Neuron (in vitro differentiated cells): ENCODE results near the gene AGA.
A peak's percentile ranks its signal among the peaks of the same experiment; 100 is the strongest.

Experiments used
- H2AFZ ChIP-seq: one replicate; pipeline ENCODE4 v1.6.1; 2013; ENCODE audit warnings: low read depth, mild to moderate bottlenecking, inconsistent platforms, low read length, moderate library complexity
- H3K27me3 ChIP-seq: one replicate; pipeline ENCODE4 v1.6.1; 2013; ENCODE audit warnings: low read length; ENCODE audit not compliant: insufficient read depth
- H3K36me3 ChIP-seq: one replicate; pipeline ENCODE4 v1.6.1; 2013; ENCODE audit warnings: low read length; ENCODE audit not compliant: insufficient read depth
- H3K4me1 ChIP-seq: one replicate; pipeline ENCODE4 v1.6.1; 2013; ENCODE audit warnings: low read length; ENCODE audit not compliant: insufficient read depth
- H3K4me3 ChIP-seq: 2 replicates; pipeline ENCODE4 v1.5.1; 2013; ENCODE audit warnings: mild to moderate bottlenecking, low read length, moderate library complexity
- H3K9me3 ChIP-seq: one replicate; pipeline ENCODE4 v1.6.1; 2013; ENCODE audit warnings: low read length

The AGA gene

GRCh38 chr4:177441803-177442622 is at the start of gene AGA:
TSS of gene AGA (minus strand) at chr4:177442437. CDS start at chr4:177442375, 62 bp downstream.
- H3K4me1 ChIP-seq, result peaks cover 11% of the 10 kb centered on the region
- H3K9me3 ChIP-seq, result no peaks in the 10 kb centered on the region
- H3K4me3 ChIP-seq, result peak within 1 kb of the TSS; percentile 89
- H3K27me3 ChIP-seq, result no peaks in the 10 kb centered on the region
- no peaks in the 10 kb centered on the region for H3K36me3 ChIP-seq
- H2AFZ ChIP-seq, result peak within 1 kb of the TSS; percentile 84

- Histone ChIP-seq H3K36me3 (no peaks in the 10 kb centered on the region), H3K4me3 (no peak overlapping the region), H2AFZ (no peak overlapping the region), H3K27me3 (no peaks in the 10 kb centered on the region), H3K4me1 (no peaks in the 10 kb centered on the region), H3K9me3 (no peaks in the 10 kb centered on the region)
These were observed 49.8 kb upstream of the AGA start for GRCh38 chr4:177492022-177492421.

- Histone ChIP-seq H2AFZ (no peak overlapping the region), H3K4me3 (no peak overlapping the region)
These were observed 48.5 kb upstream of the AGA start for GRCh38 chr4:177490769-177491168.

GRCh38 chr4:177489471-177490246 is 47.4 kb upstream of the AGA start:
- no peak overlapping the region for H3K4me3 ChIP-seq
- no peaks in the 10 kb centered on the region for H3K4me1 ChIP-seq
- no peaks in the 10 kb centered on the region for H3K36me3 ChIP-seq
- H3K27me3 ChIP-seq, result no peaks in the 10 kb centered on the region
- H3K9me3 ChIP-seq, result no peaks in the 10 kb centered on the region
- H2AFZ ChIP-seq, result no peak overlapping the region

More at GRCh38 chr4:177490769-177491168, 48.5 kb upstream of the AGA start:
- H3K36me3 ChIP-seq, result no peaks in the 10 kb centered on the region
- no peaks in the 10 kb centered on the region for H3K27me3 ChIP-seq
- H3K9me3 ChIP-seq, result no peaks in the 10 kb centered on the region
- H3K4me1 ChIP-seq, result no peaks in the 10 kb centered on the region

- H3K4me3 ChIP-seq, result no peak overlapping the region
- H3K27me3 ChIP-seq, result no peaks in the 10 kb centered on the region
- H2AFZ ChIP-seq, result no peak overlapping the region
- no peaks in the 10 kb centered on the region for H3K36me3 ChIP-seq
- peaks cover 2% of the 10 kb centered on the region for H3K4me1 ChIP-seq
- H3K9me3 ChIP-seq, result no peaks in the 10 kb centered on the region
These were observed 45.7 kb upstream of the AGA start for GRCh38 chr4:177487977-177488376.

- Histone ChIP-seq H3K4me1 (peaks cover 2% of the 10 kb centered on the region), H2AFZ (no peak overlapping the region), H3K27me3 (no peaks in the 10 kb centered on the region), H3K4me3 (no peak overlapping the region), H3K9me3 (no peaks in the 10 kb centered on the region), H3K36me3 (no peaks in the 10 kb centered on the region)
These were observed 43.3 kb upstream of the AGA start for GRCh38 chr4:177485528-177485927.

- Histone ChIP-seq H3K27me3 (no peaks in the 10 kb centered on the region), H2AFZ (no peak overlapping the region), H3K4me3 (no peak overlapping the region)
These were observed 42.4 kb upstream of the AGA start for GRCh38 chr4:177484613-177485021.

GRCh38 chr4:177483760-177484159 is 41.5 kb upstream of the AGA start:
- peaks cover 2% of the 10 kb centered on the region for H3K4me1 ChIP-seq
- no peaks in the 10 kb centered on the region for H3K9me3 ChIP-seq
- H3K36me3 ChIP-seq, result no peaks in the 10 kb centered on the region
- no peaks in the 10 kb centered on the region for H3K27me3 ChIP-seq
- peak overlapping the region; percentile 65 for H2AFZ ChIP-seq
- no peak overlapping the region for H3K4me3 ChIP-seq

More at GRCh38 chr4:177484613-177485021, 42.4 kb upstream of the AGA start:
- Histone ChIP-seq H3K36me3 (no peaks in the 10 kb centered on the region), H3K4me1 (peaks cover 2% of the 10 kb centered on the region), H3K9me3 (no peaks in the 10 kb centered on the region)

GRCh38 chr4:177483271-177483670 is 41.0 kb upstream of the AGA start:
- Histone ChIP-seq H2AFZ (peak overlapping the region; percentile 65), H3K9me3 (no peaks in the 10 kb centered on the region), H3K36me3 (no peaks in the 10 kb centered on the region), H3K27me3 (no peaks in the 10 kb centered on the region), H3K4me3 (no peak overlapping the region), H3K4me1 (peaks cover 2% of the 10 kb centered on the region)

GRCh38 chr4:177482367-177482766 is 40.1 kb upstream of the AGA start:
- Histone ChIP-seq H3K4me1 (peaks cover 2% of the 10 kb centered on the region), H3K27me3 (no peaks in the 10 kb centered on the region), H3K36me3 (no peaks in the 10 kb centered on the region), H2AFZ (no peak overlapping the region), H3K9me3 (no peaks in the 10 kb centered on the region), H3K4me3 (no peak overlapping the region)

- H3K4me1 ChIP-seq, result peaks cover 2% of the 10 kb centered on the region
- H3K9me3 ChIP-seq, result no peaks in the 10 kb centered on the region
- H3K36me3 ChIP-seq, result no peaks in the 10 kb centered on the region
- no peaks in the 10 kb centered on the region for H3K27me3 ChIP-seq
- no peak overlapping the region for H3K4me3 ChIP-seq
- no peak overlapping the region for H2AFZ ChIP-seq
These were observed 38.6 kb upstream of the AGA start for GRCh38 chr4:177480795-177481194.

GRCh38 chr4:177479063-177479462 is 36.8 kb upstream of the AGA start:
- H3K4me1 ChIP-seq, result peaks cover 2% of the 10 kb centered on the region
- no peak overlapping the region for H3K4me3 ChIP-seq
- no peak overlapping the region for H2AFZ ChIP-seq
- H3K27me3 ChIP-seq, result no peaks in the 10 kb centered on the region
- no peaks in the 10 kb centered on the region for H3K9me3 ChIP-seq
- no peaks in the 10 kb centered on the region for H3K36me3 ChIP-seq

- no peaks in the 10 kb centered on the region for H3K9me3 ChIP-seq
- no peaks in the 10 kb centered on the region for H3K36me3 ChIP-seq
- no peaks in the 10 kb centered on the region for H3K4me1 ChIP-seq
- H3K4me3 ChIP-seq, result no peak overlapping the region
- no peaks in the 10 kb centered on the region for H3K27me3 ChIP-seq
- no peak overlapping the region for H2AFZ ChIP-seq
These were observed 36.3 kb upstream of the AGA start for GRCh38 chr4:177478496-177478895.
